Right renal cortex interstitium (tissue), 3 donors: Measurements from ENCODE around the gene CDH4. TPM values are rescaled to one million over a fixed set of nuclear protein-coding genes. Genes with fewer than 3 reads are reported as not detected.

Experiments
- DNase-seq, 3 donors: peaks; one replicate each; pipeline ENCODE4 v3.0.0-alpha.2; 2013; ENCODE audit warnings: low read depth in 3 of 3, low spot score in 2 of 3
- polyA plus RNA-seq, 3 donors: library from polyadenylated mRNA; unstranded; fragments of 120-200 nt; gene quantifications; one replicate each; pipeline ENCODE4 v1.2.1, GENCODE V29; 2013; ENCODE audit not compliant: insufficient read length in 3 of 3

Gene CDH4
- polyA plus RNA-seq, 3 donors, result 5.8 to 6.8 (median 5.9) TPM

DNA sequence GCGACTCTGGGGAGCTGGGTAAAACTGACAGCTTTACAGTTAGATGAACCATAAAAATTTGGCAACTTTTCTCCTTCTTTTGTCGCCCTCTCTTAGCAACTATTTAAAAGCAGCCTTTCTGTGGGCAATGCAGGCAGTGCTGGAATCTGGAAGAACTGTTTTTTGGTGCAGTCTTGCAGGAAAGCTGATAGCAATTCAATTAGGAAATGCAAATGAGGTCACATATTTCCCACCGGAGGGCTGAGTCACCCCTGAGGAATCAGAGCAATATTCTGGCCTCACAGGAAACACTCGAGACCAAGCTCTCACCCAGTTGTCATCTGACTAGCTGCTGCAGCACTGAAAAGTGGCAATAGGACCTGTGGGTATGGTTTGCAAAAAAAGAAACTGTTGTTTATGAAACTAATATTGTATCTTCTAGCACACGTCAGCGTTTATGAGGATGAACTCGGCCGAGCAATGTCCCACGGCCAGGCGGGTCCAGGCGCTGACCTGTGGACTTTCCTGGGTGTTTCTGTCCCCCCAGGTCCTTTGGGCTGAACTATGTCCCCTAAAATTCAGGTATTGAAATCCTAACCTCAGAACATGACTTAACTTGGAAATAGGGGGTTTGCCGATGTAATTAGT lies 501.4 kb downstream of the CDH4 start:
- no peak for DNase-seq

DNA sequence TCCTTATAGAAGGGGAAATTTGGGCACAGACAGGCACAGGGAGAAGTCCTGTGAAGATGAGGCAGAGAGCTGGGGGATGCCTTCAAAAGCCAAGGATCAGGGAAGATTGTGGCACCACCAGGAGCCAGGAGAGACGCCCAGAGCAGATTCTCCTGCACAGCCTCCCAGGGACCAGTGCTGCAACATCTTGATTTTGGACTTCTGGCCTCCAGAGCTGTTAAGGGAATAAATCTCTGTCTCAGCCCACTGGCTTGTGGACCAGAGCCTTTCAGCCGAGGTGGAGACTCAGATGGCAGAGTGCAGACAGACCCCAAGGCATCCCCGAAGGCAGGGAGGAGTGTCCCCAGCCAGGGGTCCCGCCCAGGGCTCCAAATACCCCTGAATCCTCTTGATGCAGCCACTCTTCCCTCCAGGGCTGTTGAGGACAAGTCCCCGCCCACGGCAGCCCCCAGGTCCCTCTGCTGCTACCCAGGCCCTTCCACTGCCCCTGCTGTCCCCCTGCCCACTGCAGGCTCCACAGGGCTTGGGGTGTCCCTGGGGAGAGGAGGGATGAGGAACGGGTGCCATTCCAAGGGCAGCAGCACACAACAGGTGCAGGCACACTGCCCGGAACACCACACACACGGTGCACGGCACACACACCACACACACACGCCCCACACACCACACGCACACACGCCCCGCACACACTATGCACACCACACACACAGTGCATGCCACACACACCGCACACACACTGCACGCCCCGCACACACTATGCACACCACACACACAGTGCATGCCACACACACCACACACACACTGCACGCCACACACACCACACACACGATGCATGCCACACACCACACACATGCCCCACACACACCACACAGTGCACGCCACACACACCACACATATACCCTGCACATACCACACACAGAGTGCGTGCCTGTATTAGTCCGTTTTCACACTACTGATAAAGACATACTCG lies 502.2 kb downstream of the CDH4 start:
- no peak for DNase-seq

DNA sequence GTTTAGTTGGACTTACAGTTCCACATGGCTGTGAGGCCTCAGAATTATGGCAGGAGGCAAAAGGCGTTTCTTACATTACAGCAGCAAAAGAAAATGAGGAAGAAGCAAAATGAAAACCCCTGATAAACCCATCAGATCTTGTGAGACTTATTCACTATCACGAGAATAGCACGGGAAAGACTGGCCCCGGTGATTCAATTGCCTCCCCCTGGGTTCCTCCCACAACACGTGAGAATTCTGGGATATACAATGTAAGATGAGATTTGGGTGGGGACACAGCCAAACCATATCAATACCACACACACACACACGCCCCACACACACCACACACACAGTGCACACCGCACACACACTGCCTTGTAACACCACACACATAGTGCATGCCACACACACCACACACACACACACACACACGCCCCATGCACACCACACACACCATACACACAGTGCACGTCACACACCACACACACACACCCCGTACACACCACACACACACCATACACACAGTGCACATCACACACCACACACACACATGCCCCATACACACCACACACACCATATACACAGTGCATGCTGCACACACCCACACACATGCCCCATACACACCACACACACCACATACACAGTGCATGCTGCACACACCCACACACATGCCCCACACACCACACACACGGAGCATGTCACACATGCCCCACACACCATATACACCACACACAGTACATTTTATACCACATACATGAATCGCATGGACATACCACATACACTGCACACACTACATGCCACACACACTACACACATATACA lies 503.1 kb downstream of the CDH4 start:
- no peak for DNase-seq

DNA sequence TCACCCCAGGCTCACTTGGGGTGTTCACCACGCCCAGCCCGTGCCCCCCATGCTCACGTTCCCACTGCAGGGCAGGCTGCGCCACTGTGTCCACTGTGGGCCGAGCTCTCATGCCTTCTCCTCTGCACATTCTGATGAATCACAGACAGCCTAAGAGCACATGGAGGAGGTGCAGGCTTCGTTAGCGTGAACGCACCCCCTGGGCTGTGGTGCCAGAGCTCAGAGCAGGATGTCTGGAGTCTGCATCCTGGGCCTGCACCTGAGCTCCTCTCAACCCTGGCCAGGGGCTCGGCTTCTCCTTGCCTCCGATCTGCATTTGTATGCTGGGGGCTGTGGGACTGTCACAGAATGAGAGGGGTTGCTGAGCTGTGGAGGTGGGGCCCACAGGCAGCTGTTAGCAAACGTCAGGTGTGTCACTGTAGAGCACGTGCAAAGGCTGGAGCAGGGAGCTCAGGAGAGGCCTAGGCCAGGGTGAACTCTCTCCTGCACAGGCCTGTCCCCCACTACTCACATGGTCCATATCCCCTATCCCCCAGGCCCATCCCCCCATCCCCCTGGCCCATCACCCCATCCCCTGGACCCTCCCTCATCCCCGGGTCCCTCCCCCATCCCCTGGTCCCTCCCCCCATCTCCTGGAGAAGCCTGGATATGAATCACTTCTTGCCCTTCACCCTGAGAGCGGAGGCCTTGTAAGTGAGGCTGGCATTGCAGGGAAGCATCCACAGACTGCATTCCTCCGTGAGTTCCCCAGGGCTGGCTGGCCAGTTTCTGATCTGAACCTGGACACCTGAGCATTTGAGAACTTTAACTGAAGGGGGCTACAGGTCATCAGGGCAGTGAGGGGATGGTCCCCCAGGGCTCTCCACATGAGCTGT lies 504.1 kb downstream of the CDH4 start:
- DNase-seq, result no peak

DNA sequence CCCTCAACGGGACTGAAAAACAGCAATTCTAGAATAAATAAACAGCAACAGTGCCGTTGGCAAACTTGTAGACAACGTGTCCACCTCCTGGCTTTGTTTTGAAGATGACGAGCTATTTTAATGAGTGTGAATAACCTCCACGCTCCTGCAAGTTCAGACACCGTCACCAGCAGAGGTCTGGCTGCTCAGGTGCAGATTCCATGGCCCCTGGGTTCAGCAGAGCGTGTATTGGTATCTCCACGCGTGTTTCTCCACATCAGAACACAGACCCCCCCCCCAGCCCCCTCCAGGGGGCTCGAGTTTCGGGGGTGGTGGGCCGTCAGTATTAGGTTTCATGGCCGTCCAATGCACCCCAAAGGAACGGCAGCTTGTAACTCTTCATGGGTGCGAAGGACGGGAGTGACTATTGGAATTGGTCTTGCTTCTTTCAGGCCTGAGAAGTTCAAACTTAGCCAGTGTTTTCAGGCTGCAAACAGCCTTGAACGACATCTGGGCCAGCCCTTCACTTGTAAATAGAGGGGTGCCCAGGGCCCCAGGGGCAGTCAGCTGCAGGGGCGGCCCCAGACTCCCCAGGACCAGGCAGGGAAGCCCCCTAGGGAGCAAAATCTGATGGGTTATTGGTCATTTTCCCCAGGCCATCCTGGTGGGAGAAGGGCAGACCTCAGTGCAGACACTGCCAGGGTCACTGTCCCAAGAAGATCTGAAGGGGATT lies 505.1 kb downstream of the CDH4 start:
- no peak for DNase-seq

DNA sequence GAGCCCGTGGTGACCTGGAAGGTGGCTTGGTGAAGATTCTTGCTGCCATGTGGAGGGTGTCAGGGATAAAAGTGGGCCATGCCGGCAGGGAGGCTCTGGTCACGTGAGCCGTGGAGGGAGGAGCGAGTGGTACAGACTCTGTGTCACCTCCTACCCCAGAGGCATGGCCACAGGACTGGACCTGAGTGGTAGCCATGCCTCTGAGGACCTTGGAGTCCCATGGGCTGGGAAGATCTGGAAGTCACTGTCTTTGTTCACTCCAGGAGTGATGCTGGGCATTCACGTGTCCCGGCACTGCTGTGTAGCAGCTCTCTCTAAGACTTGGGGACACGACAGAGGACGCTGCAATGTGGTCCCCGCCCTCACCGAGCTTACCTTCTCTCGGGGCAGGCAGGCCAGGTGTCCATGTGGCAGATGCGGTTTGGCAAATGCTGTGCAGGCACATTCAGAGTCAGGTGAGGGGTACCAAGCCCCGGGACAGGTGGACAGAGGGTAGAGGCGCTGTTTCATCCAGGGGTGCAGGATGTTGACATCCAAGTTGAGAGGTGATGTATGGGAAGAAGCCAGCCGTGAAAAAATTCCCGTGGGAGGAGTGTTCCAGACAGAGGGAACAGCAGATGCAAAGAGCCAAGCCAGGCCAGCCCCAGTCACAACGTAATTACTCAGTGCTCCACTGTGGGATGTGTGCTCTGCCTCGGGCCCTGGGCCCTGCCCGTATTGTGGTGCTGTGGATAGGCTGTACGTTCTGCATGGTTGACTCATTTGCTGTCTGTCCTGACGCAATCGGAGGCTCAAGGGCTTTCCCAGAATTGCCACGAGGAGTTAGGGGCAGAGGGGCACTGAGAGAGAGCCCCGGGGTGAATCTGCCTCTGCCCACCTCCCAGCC lies 505.9 kb downstream of the CDH4 start:
- no peak for DNase-seq

DNA sequence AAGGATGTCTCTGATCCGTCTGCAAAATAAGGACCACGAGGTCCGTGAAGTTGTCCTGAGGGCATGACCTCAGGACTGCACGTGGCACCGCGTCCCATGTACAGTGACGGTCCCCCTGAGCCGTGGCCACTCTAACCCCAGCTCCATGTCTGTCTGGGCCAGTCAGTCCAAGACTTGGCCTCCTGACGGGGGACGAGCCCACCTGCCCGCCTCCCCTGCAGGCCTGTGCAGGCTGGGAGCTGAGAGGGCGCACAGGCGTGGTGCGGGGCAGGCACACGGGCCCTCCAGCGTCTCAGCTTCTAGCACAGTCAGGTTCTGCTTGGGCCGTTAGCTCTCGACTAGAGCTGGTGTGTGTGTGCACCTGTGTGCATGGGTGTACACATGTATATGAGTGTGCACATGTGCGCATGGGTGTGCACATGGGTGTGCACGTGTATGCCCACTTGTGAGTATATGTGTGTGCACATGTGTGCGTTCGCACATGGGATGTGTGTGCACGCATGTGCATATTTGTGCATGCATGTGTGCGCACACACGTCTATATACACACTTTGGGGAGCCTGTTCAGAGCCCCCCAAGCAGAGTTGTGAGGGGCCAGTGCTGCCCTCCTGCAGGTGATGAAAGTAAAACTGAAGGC lies 506.6 kb downstream of the CDH4 start:
- DNase-seq, result no peak

DNA sequence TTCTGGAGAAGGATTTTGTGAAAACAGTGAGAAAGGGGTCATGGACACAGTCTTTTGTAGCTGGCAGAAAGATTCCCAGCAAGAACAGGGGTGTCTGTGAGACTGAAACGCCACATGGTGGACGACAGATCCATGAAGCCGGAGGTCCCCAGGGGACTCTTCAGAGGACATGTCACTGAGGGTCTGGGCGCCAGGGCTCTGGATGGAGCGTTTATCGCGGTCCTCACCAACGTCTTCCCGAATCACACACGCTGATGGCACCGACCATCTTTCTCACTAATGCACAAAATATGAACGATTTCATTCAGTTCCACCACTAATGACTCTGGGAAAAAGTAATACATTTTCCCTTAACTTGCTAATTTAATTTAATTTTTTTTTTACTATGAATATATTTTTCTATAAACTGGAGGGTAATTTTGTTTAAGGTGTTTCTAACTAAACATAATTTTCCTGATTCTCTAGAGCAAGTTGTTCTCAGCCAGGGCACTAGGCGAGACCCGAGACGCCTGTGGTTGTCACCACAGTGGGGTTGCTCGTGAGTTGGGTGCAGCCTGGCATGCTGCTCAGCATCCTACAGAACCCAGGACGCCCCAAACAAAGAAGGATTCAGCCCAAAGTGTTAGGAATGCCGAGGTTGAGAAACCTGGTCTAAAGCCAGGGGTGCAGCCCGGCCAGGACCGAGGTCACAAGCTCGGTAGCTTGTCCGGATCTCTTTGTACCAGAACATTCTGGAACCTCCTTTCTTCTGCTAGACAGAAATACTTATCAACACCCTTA lies 507.4 kb downstream of the CDH4 start:
- no peak for DNase-seq

DNA sequence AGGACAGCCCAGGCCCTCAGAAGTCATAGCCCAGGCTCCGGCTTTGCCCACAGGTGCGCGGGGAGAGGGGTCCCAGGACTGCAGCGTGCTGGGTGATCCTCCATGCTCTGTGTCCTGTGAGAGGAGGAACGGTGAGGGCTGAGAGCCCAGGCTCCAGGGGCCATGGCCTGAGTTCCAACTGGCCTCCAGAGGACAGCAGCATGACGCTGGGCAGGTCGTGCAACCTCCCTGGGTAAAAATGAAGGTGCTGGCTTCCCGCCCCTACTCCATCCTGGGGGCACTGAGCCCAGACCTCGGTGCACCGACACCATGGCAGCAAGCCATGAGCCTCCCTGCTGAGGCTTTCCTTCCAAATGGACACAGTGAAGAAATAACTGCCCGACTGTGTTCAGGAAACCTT lies 508.3 kb downstream of the CDH4 start:
- no peak for DNase-seq

DNA sequence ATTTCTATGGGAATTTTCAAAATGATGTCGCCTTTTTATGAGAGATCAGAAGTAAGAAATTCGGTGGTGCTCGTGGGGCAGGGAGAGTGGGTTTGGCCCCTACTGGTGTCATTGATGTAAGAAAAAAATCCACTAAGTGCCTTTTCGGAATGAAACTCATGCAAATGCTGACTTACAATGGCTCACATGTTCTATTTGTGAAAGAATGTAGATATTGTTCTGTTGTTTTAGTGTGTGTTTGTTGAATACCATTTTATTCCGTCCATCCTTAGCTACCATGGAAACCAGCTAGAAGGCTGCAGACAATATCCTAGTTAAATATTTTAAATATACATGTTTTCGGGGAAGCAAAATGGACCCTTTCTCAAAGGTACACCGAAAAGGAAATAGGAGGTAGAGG lies 508.7 kb downstream of the CDH4 start:
- DNase-seq, result no peak

DNA sequence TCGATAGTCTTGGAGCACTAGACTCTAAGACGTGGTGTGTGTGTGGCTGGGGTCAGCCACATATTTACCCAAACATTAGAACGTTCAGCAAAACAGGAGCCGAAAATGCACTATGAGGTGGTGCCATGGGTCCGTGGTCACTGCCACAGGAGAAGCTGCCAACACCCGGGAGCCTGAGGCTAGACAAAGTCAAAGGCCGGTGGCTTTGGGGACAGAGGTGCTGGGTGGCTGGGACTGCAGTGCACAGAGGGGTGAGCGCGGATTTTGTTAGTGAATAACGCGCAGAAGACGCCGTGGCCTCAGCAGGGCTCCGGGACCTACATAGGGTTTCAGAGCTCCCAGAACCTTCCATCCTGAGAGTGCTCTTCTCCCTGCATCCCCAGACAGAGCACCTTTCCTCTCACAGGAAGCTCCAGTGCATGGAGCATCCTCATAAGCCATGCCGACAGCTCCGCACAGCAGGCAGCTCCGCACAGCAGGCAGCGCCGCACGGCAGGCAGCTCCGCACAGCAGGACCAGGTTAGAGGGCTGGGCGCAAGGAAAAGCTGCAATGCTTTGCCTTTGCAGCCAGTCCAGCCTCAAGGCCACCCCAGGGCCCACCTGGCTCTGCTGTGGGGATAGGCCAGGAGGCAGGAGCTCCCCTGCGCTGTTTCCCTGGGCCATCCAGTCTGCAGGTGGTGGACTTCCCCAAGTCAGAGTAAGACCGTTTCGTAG lies 509.5 kb downstream of the CDH4 start:
- DNase-seq, result no peak

DNA sequence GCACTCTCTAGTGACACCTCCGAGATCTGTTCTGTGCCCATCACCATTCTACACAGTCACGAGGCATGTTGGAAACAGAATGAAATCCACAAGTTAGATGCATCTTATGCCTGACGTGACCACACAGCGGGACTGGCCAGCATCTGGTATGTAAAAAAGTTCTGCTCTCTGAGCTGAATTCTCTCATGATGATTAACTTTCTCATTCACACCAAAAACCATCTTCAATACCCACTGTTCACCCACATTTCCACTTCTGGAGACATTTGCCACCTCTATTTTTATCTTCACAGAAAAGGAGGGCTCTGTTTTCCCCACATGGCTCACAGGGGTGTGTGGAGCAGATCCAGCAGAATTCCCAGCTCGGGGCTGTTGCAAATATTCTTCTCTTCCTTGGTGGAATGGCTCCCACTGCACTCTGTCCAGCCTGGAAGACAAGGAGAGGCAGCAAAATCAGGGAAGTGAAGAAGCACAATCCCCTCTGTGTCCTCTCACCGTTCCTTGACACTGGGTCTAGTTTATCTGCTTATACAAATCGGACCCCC lies 510.2 kb downstream of the CDH4 start:
- no peak for DNase-seq

DNA sequence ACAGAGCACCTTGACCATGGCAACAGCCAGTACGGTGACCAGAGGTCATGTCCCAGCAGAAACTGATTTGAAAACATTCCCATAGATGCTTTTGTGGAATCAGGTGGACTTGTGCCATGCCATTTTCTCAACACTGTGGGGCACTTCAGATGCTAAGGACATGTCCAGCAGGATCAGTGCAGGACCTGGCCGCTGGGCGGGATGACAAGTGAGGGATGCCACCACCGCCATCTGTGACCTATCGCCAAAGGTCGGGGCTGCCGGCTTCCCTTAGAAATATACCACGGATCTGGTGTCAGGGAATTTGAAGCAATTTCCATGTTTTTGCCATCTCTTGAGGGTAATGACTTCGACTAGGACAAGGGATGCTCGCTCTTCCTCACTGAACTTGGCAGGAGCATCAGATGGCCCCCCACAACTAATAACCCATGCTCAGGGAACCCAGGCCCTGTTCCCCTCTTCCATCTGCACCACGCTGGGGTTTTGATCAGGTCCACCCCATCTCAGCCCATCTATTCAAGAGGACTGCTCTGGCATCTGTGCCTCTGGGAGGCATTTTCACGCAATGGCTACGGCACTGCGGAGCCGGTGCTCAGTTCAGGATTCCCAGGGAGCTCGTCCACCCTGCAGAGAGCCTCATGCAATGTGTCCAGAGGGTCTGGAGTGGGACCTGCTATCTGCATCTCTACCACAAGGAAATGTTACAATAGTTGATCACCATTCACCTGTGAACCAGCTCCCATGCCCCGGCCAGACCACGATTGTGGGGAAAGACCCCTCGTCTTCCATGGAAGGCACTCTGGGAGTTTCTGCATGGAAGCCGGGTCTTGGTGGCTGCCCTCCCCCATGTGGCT lies 511.1 kb downstream of the CDH4 start:
- DNase-seq, result no peak

DNA sequence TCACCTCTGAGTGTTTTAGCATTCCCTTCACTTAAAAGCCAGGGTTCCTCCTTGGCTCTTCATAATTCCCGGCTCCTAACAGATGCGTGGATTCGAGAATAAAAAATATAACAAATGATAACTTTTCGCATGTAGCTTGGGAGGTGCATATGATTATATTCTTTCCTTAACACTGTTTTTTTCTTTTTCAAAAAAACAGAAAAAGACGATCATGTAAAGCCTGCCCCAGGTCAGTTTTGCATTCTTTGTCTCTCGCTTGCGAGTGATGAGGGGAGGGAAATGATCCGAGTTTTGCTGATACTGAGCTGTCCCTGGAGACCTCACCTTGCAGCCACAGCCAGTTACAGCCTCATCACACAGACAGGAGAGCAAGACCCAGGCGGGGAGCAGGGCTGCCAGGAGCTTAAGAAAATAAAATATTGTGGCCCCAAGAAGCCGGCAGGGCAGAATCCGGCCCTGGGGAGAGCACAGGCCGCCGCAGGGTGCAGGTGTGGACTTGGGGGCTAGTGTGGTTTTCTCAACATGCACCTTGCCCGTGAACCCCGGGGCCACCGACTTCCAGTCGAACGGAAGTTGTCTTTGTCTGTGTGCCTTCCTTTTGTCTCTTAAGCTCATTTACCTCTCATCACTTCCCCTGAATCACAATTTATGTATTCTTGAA lies 511.8 kb downstream of the CDH4 start:
- no peak for DNase-seq

DNA sequence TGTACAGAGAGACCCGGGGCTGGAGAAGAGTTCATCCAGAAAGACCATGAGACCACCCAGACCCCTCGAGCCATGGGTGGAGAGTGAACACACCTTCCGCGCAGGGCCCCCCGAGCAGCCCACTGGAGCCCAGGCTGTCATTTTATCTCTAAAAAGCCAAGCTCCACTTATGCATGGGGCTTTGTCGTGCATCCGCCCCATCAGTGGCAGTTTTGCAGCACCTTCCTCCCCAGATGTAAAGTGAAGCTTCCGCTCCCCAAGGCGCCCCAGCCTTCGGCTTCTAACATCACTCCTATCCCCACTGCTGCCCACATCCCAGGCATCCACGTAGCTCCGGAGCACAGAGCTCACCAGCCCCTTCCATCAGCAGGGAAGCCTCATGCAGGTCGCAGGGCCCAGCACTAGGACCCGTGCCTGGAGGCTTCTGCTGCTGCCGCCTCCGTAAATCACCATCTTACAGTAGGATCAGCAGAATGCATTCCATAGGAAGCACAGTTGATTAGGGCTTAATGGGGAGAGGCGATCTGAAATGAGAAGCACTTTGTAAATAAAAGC lies 512.5 kb downstream of the CDH4 start:
- DNase-seq, result no peak
